WERI-Rb-1 (cell line): ENCODE data around the gene MAML3.

ENCODE experiments used
- DNase-seq: peaks from one replicate; pipeline ENCODE4 v3.0.0-alpha.2; 2020
- H3K27ac ChIP-seq: fragments of 250-450 bp; sonication (Bioruptor Pico); 2 replicates; pipeline ENCODE4 v1.5.1; 2020; ENCODE audit warnings: mild to moderate bottlenecking, moderate library complexity
- H3K27me3 ChIP-seq: fragments of 250-450 bp; sonication (Bioruptor Pico); 2 replicates; pipeline ENCODE4 v1.5.1; 2021; ENCODE audit warnings: mild to moderate bottlenecking, low read depth, moderate library complexity; ENCODE audit not compliant: insufficient read depth, severe bottlenecking
- H3K36me3 ChIP-seq: fragments of 250-450 bp; sonication (Bioruptor Pico); 2 replicates; pipeline ENCODE4 v1.5.1; 2020; ENCODE audit warnings: mild to moderate bottlenecking, moderate library complexity
- H3K4me3 ChIP-seq: 2 replicates; pipeline ENCODE4 v1.5.1; 2011; ENCODE audit warnings: low read depth, mild to moderate bottlenecking, control low read depth, low read length
- H3K9me3 ChIP-seq: fragments of 250-450 bp; sonication (Bioruptor Pico); 2 replicates; pipeline ENCODE4 v1.5.1; 2021; ENCODE audit warnings: mild to moderate bottlenecking, moderate library complexity; ENCODE audit not compliant: severe bottlenecking
- TF ChIP-seq, protein P1 (sequence below): IDR thresholded peaks from 2 replicates; pipeline ENCODE4 v1.5.1; 2011; ENCODE audit warnings: low read depth, mild to moderate bottlenecking, control low read depth, inconsistent platforms, low read length

Gene MAML3

DNA sequence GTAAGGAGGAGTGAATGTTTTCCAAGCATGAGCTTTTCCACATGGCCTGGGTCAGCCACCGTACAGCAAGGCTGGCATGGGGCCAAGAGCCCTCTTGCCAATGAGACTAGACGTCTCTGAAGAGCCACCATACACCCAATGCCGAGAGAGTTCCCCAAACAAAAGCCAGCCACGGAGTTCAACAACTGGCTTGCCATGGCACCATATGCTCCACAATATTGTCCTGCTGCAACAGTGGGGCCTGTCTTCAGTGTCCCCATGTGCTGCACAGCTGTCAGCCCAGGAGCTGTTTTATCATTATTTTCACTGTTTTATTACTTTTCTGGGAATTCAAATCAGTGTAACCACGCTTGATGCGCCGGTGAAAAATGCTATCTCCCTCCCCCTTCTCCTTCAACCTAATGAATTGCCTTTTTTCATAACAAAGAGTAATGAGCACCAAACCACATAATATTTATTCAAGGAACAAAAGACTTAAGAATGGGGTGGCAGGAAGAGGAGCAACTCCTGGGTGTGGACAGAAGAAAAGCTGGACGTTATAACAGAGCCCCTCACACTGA, 18.4 kb downstream of the MAML3 start:
- Histone ChIP-seq H3K27ac (no peak overlapping the region), H3K4me3 (no peak overlapping the region), H3K27me3 (no peaks in the 10 kb centered on the region), H3K9me3 (no peaks in the 10 kb centered on the region), H3K36me3 (no peaks in the 10 kb centered on the region)
- TF ChIP-seq, protein P1, sequence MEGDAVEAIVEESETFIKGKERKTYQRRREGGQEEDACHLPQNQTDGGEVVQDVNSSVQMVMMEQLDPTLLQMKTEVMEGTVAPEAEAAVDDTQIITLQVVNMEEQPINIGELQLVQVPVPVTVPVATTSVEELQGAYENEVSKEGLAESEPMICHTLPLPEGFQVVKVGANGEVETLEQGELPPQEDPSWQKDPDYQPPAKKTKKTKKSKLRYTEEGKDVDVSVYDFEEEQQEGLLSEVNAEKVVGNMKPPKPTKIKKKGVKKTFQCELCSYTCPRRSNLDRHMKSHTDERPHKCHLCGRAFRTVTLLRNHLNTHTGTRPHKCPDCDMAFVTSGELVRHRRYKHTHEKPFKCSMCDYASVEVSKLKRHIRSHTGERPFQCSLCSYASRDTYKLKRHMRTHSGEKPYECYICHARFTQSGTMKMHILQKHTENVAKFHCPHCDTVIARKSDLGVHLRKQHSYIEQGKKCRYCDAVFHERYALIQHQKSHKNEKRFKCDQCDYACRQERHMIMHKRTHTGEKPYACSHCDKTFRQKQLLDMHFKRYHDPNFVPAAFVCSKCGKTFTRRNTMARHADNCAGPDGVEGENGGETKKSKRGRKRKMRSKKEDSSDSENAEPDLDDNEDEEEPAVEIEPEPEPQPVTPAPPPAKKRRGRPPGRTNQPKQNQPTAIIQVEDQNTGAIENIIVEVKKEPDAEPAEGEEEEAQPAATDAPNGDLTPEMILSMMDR = no peak
- no peak for DNase-seq

GRCh38 chr4:140134746-140135425, 19.1 kb downstream of the MAML3 start:
- H3K36me3 ChIP-seq = no peaks in the 10 kb centered on the region
- H3K27me3 ChIP-seq = no peaks in the 10 kb centered on the region
- H3K4me3 ChIP-seq = no peak overlapping the region
- TF ChIP-seq, protein P1 = no peak
- no peak overlapping the region for H3K27ac ChIP-seq
- no peaks in the 10 kb centered on the region for H3K9me3 ChIP-seq
- DNase-seq = no peak

DNA sequence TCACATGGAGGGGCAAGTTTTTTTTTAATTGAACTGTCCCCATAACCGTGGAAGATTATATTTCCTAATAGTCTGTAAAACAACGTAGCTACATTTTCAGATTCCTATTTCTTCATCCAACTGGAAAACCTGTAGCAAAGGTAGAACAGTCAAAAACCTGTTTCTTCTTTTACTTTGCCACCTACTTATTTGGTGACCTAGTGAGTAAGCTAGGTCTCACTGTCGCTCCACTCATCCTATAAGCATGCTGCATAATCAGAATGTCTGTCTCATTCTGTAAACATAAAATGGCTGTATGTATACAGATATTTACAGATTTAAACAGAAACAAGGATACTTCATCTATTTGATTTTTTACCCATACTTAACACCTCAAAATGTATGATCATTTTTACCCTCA, 20.4 kb downstream of the MAML3 start:
- DNase-seq = no peak
- H3K4me3 ChIP-seq = no peak overlapping the region
- TF ChIP-seq, protein P1 = no peak

GRCh38 chr4:140131675-140132229, 22.2 kb downstream of the MAML3 start:
- Histone ChIP-seq H3K4me3 (no peak overlapping the region), H3K27me3 (no peaks in the 10 kb centered on the region), H3K27ac (no peak overlapping the region), H3K9me3 (no peaks in the 10 kb centered on the region), H3K36me3 (no peaks in the 10 kb centered on the region)
- no peak for DNase-seq
- TF ChIP-seq, protein P1 = no peak

More for the DNA sequence above, 20.4 kb downstream of the MAML3 start:
- H3K27me3 ChIP-seq = no peaks in the 10 kb centered on the region
- H3K27ac ChIP-seq = no peak overlapping the region
- H3K9me3 ChIP-seq = no peaks in the 10 kb centered on the region
- no peaks in the 10 kb centered on the region for H3K36me3 ChIP-seq

GRCh38 chr4:140130677-140131076, 23.3 kb downstream of the MAML3 start:
- Histone ChIP-seq H3K4me3 (no peak overlapping the region), H3K36me3 (no peaks in the 10 kb centered on the region), H3K27me3 (no peaks in the 10 kb centered on the region), H3K9me3 (no peaks in the 10 kb centered on the region), H3K27ac (no peak overlapping the region)
- DNase-seq = no peak
- TF ChIP-seq, protein P1 = no peak
